PFSK-1 (cell line): ENCODE data around the gene CNTN5.

Experiments used
- FOXP2 ChIP-seq: optimal IDR thresholded peaks from 2 replicates; pipeline ENCODE3; 2011; ENCODE audit warnings: borderline replicate concordance, control low read depth, inconsistent platforms; ENCODE audit not compliant: insufficient read depth; ENCODE audit errors: extremely low read length, extremely low read depth
- POLR2AphosphoS5 ChIP-seq: IDR thresholded peaks from 2 replicates; pipeline ENCODE4 v1.6.1; 2012; ENCODE audit warnings: low read depth, mild to moderate bottlenecking, control low read depth, low read length, moderate library complexity
- SIN3A ChIP-seq: IDR thresholded peaks from 2 replicates; pipeline ENCODE4 v1.6.1; 2012; ENCODE audit warnings: mild to moderate bottlenecking, low read length, moderate library complexity, borderline replicate concordance; ENCODE audit not compliant: insufficient read depth
- TAF1 ChIP-seq: IDR thresholded peaks from 2 replicates; pipeline ENCODE4 v1.6.1; 2012; ENCODE audit warnings: low read length, control low read depth, borderline replicate concordance; ENCODE audit not compliant: insufficient read depth
- TF ChIP-seq, protein P1 (sequence below), 2 experiments: IDR thresholded peaks; 2 replicates each; pipeline versions ENCODE4 v1.6.1 to v1.8.0; 2011 to 2012; ENCODE audit warnings: low read depth in 2 of 2, low read length in 2 of 2, control low read depth in 1 of 2, inconsistent platforms in 1 of 2, mild to moderate bottlenecking in 1 of 2, moderate library complexity in 1 of 2; ENCODE audit not compliant: insufficient read depth in 1 of 2

The CNTN5 gene

DNA sequence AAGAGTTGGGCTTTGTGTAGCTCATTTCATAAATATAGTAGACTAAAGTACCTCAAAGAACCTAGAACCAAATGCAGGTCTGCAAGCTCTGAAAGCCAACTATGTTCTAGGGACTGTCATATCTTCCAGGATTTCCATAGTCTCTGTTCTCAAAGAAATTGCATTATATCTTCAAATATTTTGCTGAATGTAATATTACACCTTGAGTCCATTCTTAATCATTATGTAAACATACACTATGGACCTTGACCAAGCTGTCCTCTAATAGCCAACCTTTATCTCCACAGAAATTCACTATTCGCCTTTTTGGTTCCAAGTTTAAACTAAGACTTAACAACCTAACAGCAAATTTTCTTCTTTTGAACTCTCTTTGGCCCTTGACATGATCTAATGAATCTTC lies 987.7 kb downstream of the CNTN5 start:
- TF ChIP-seq, protein P1, sequence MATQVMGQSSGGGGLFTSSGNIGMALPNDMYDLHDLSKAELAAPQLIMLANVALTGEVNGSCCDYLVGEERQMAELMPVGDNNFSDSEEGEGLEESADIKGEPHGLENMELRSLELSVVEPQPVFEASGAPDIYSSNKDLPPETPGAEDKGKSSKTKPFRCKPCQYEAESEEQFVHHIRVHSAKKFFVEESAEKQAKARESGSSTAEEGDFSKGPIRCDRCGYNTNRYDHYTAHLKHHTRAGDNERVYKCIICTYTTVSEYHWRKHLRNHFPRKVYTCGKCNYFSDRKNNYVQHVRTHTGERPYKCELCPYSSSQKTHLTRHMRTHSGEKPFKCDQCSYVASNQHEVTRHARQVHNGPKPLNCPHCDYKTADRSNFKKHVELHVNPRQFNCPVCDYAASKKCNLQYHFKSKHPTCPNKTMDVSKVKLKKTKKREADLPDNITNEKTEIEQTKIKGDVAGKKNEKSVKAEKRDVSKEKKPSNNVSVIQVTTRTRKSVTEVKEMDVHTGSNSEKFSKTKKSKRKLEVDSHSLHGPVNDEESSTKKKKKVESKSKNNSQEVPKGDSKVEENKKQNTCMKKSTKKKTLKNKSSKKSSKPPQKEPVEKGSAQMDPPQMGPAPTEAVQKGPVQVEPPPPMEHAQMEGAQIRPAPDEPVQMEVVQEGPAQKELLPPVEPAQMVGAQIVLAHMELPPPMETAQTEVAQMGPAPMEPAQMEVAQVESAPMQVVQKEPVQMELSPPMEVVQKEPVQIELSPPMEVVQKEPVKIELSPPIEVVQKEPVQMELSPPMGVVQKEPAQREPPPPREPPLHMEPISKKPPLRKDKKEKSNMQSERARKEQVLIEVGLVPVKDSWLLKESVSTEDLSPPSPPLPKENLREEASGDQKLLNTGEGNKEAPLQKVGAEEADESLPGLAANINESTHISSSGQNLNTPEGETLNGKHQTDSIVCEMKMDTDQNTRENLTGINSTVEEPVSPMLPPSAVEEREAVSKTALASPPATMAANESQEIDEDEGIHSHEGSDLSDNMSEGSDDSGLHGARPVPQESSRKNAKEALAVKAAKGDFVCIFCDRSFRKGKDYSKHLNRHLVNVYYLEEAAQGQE (IDR thresholded peaks at IDR 0.05; ENCODE audit: insufficient read depth in 1 of 2, low read depth in 2 of 2, low read length in 2 of 2), result no peak
- TF ChIP-seq POLR2AphosphoS5 (no peak), SIN3A (no peak), TAF1 (no peak), FOXP2 (no peak)

DNA sequence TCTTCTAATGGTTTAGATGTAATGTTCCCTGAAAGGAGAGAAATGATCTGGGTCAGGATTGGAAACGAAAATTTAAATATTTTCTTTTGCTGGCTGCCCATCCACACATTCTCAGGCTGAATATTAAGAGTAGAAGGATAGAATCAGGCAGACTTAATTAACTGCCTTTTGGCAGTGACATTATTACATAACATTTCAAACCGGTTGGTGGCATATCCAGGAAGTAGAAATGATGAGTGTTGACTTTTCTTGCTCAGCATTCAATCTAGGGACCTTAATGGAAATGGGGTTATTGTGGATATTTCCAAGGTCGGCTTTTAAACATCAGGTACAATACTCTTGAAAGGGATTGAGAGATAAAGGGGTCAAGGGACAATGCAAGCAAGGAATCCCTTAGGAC lies 989.0 kb downstream of the CNTN5 start:
- no peak for TF ChIP-seq FOXP2
- no peak for TF ChIP-seq SIN3A
- TF ChIP-seq TAF1, result no peak
- TF ChIP-seq, protein P1 (IDR thresholded peaks at IDR 0.05; ENCODE audit: insufficient read depth in 1 of 2, low read depth in 2 of 2, low read length in 2 of 2), result no peak
- TF ChIP-seq POLR2AphosphoS5, result no peak

DNA sequence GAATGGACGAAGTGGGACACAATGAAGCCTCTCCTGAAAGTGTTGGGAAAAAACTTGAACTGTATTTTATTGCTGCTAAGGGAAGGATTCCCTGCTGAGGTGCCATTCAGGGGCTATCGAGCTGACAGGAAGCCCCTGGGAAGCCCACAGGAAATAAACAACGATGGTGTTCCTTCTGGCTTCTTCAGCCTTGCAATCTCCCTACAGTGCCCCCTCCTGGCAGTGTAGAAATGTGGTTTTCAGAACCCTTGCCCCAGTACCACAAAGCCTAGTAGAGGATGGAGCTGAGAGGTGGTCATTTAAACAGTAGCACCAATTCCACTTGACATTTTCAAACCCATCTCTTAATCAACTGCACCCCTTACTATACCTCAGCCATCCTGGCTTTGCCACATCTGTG lies 989.6 kb downstream of the CNTN5 start:
- TF ChIP-seq TAF1 (no peak), POLR2AphosphoS5 (no peak), FOXP2 (no peak), SIN3A (no peak)
- TF ChIP-seq, protein P1 (IDR thresholded peaks at IDR 0.05; ENCODE audit: insufficient read depth in 1 of 2, low read depth in 2 of 2, low read length in 2 of 2), result no peak

DNA sequence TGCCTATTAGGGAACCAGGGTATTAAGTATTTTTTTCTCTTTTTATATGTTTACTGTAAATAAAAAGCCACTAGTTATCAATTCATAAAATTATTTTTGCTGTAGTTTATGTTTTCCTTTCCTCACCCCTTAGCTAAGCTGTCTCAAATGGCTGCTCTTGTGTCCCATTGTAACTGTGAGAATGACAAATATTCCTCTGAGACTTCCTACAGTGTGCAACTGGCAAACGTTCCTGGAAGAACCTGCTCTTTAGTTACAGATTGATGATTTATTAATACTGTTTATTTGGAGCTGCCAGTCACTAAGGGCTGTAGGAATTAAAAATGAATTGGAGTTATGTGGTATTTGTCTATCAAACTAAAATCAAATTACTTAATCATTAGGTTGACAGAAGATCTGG lies 990.9 kb downstream of the CNTN5 start:
- TF ChIP-seq POLR2AphosphoS5, result no peak
- no peak for TF ChIP-seq FOXP2
- no peak for TF ChIP-seq TAF1
- TF ChIP-seq, protein P1 (IDR thresholded peaks at IDR 0.05; ENCODE audit: insufficient read depth in 1 of 2, low read depth in 2 of 2, low read length in 2 of 2), result no peak
- no peak for TF ChIP-seq SIN3A

DNA sequence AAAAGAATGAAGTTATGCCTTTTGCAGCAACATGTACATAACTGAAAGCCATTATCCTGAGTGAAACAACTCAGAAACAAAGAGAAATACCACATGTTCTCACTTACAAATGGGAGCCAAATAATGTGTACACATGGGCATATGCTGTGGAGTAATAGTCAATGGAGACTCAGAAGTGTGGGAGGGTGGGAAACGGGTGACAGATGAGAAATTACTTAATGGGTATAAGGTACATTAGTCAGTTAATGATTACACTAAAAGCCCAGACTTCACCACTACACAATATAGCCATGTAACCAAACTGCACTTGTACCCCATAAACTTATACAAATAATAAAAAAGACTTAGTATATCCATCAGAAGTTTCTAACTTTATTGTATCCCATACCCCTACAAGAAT lies 992.3 kb downstream of the CNTN5 start:
- TF ChIP-seq TAF1 (no peak), SIN3A (no peak)
